CD4-positive, alpha-beta T cell treated with Interleukin-1 beta for 1 hour (primary cell): ENCODE measurements around the gene MAT1A.

ENCODE experiments used
- DNase-seq, 2 donors: peaks; one replicate each; pipeline ENCODE4 v3.0.0-alpha.2; 2020 to 2022

Gene MAT1A

GRCh38 chr10:80281784-80282765 lies 7.4 kb downstream of the MAT1A start:
- DNase-seq: no peak

GRCh38 chr10:80281292-80281691 lies 8.2 kb downstream of the MAT1A start:
- DNase-seq: no peak

GRCh38 chr10:80280071-80280800 lies 9.2 kb downstream of the MAT1A start:
- no peak for DNase-seq

GRCh38 chr10:80279146-80279545 lies 10.3 kb downstream of the MAT1A start:
- no peak for DNase-seq

- DNase-seq: no peak
These were observed 11.0 kb downstream of the MAT1A start for GRCh38 chr10:80278480-80278879.

- DNase-seq: no peak
These were observed 11.7 kb downstream of the MAT1A start for GRCh38 chr10:80277567-80278250.

GRCh38 chr10:80277016-80277415 lies 12.4 kb downstream of the MAT1A start:
- DNase-seq: no peak

GRCh38 chr10:80276335-80276734 lies 13.1 kb downstream of the MAT1A start:
- no peak for DNase-seq

- DNase-seq: no peak
These were observed 13.7 kb downstream of the MAT1A start for GRCh38 chr10:80275756-80276155.

GRCh38 chr10:80275135-80275498 lies 14.3 kb downstream of the MAT1A start:
- DNase-seq: no peak

- no peak for DNase-seq
These were observed 14.9 kb downstream of the MAT1A start for GRCh38 chr10:80274396-80275134.

- DNase-seq: no peak
These were observed 15.8 kb downstream of the MAT1A start for GRCh38 chr10:80273523-80274170.

GRCh38 chr10:80272793-80273522 lies 16.5 kb downstream of the MAT1A start:
- DNase-seq: no peak

- no peak for DNase-seq
These were observed 18.0 kb downstream of the MAT1A start for GRCh38 chr10:80271416-80271815.

GRCh38 chr10:80270887-80271286 lies 18.6 kb downstream of the MAT1A start:
- no peak for DNase-seq

GRCh38 chr10:80268938-80269588 lies 20.4 kb downstream of the MAT1A start:
- no peak for DNase-seq

- DNase-seq: no peak
These were observed 21.2 kb downstream of the MAT1A start for GRCh38 chr10:80268266-80268665.

GRCh38 chr10:80266513-80266863 lies 23.0 kb downstream of the MAT1A start:
- DNase-seq: no peak

GRCh38 chr10:80265740-80266512 lies 23.5 kb downstream of the MAT1A start:
- DNase-seq: no peak
